Naive B cell (primary cell): Measurements from ENCODE around the gene VRK3. TPM values are rescaled to one million over a fixed set of nuclear protein-coding genes. Genes with fewer than 3 reads are reported as not detected.
A peak's percentile ranks its signal among the peaks of the same experiment; 100 is the strongest.

ENCODE experiments used
- ATAC-seq, 2 donors: fragments of 150-1000 bp; cut with Tn5 transposase; 2 replicates each; pipeline ENCODE4 v1.10.0; 2021; ENCODE audit warnings: low read depth in 2 of 2, mild to moderate bottlenecking in 2 of 2, moderate library complexity in 2 of 2
- DNase-seq: peaks from one replicate; pipeline ENCODE4 v3.0.0; 2022
- H3K27ac Mint-ChIP-seq, 6 donors: one replicate each; pipeline ENCODE4 v1.8.0; 2020 to 2022; ENCODE audit warnings: mild to moderate bottlenecking in 6 of 6, mixed read lengths in 6 of 6, moderate library complexity in 5 of 6, inconsistent platforms in 2 of 6
- H3K27me3 Mint-ChIP-seq, 3 donors: one replicate each; pipeline ENCODE4 v1.8.0; 2021 to 2022; ENCODE audit warnings: mixed read lengths in 3 of 3, mild to moderate bottlenecking in 1 of 3
- H3K36me3 Mint-ChIP-seq, 2 donors: one replicate each; pipeline ENCODE4 v1.8.0; 2020 to 2022; ENCODE audit warnings: mixed read lengths in 2 of 2, inconsistent platforms in 1 of 2, mild to moderate bottlenecking in 1 of 2
- H3K4me1 Mint-ChIP-seq, 3 donors: one replicate each; pipeline ENCODE4 v1.8.0; 2020 to 2022; ENCODE audit warnings: mixed read lengths in 3 of 3, inconsistent platforms in 1 of 3, mild to moderate bottlenecking in 1 of 3, moderate library complexity in 1 of 3
- H3K4me3 Mint-ChIP-seq, 8 donors: one replicate each; pipeline ENCODE4 v1.8.0; 2020 to 2022; ENCODE audit warnings: mild to moderate bottlenecking in 8 of 8, mixed read lengths in 8 of 8, moderate library complexity in 8 of 8, inconsistent platforms in 2 of 8
- H3K9me3 Mint-ChIP-seq, 7 donors: one replicate each; pipeline ENCODE4 v1.8.0; 2020 to 2022; ENCODE audit warnings: mixed read lengths in 7 of 7, mild to moderate bottlenecking in 5 of 7, inconsistent platforms in 2 of 7, moderate library complexity in 1 of 7
- polyA plus RNA-seq, 6 donors: library from polyadenylated mRNA; unstranded; fragments of 300-500 nt; fragmentation: Illumina TruSeq; gene quantifications; one replicate each; pipeline ENCODE4 v1.2.3, GENCODE V29; 2021; ENCODE audit warnings: low read depth in 6 of 6

Gene VRK3
- polyA plus RNA-seq, 6 donors from 2014 or later, result 78.8 to 121 (median 89.0) TPM

DNA sequence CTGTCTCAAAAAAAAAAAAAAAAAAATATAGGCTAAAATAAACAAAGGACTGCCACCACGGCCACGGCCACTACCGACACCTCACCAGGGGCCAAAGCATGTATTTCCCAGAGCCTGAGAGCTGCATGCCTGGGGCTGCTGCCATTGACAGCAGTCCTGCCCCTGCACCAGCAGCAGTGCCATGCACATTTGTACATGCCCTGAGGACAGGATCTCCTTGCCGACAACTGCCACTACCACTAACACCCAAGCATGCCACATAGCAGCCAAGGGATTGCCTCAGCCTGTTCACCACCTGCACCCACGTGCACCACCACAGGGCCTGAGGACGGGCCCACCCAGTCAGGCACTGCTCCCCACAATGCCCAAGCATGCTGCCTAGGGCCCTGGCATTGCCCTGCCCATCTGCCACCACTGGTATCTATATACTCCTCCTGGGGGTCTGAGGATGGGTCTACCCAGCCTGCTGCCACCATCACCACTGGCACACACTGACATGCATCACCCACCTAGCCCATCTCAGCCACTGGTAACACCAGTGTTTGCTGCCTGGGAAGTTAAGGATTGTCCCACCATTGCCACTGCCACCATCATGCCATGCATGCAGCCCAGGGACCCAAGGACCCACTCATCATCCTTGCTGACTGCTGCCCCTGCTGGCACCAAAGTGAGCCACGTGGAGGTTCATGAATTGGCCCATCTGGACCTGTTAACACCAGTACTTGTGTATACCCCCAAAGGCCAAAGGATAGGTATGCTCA is 85.3 kb downstream of the VRK3 start:
- H3K9me3 Mint-ChIP-seq, result no peaks in the 10 kb centered on the region
- no peaks in the 10 kb centered on the region for H3K36me3 Mint-ChIP-seq
- no peak overlapping the region for H3K4me3 Mint-ChIP-seq
- ATAC-seq (no peak), DNase-seq (no peak)
- peaks cover 11 to 31% (median 17%) of the 10 kb centered on the region in 3 donors for H3K27me3 Mint-ChIP-seq
- peak overlapping the region in 1 of 6 donors; percentile 38 for H3K27ac Mint-ChIP-seq
- peaks cover 3 to 7% (median 5%) of the 10 kb centered on the region in 3 donors for H3K4me1 Mint-ChIP-seq

DNA sequence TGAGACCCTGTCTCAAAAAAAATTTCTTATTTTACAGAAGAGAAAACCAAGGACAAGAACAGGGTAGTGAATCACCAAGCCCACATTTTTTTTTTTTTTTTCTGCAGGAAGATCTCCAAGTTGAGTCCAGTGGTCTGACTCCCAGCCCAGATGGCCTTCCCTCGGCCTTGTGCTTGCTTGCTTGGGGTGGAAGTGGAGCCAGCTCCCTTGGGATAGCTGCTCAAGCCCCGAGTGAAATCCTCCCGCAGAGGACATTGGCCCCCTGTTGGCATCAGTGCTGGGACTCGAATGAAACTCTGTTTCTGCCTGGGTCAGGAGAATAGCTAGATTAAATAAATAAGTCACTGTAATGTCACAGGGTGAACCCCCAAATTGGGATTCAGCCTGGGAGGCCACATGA is 86.5 kb downstream of the VRK3 start:
- Mint-ChIP-seq H3K4me1 (peaks cover 0 to 11% (median 0%) of the 10 kb centered on the region in 3 donors), H3K27me3 (peaks cover 9 to 30% (median 14%) of the 10 kb centered on the region in 3 donors), H3K27ac (no peak overlapping the region), H3K36me3 (no peaks in the 10 kb centered on the region), H3K9me3 (no peaks in the 10 kb centered on the region), H3K4me3 (no peak overlapping the region)
- no peak for DNase-seq
- no peak for ATAC-seq

DNA sequence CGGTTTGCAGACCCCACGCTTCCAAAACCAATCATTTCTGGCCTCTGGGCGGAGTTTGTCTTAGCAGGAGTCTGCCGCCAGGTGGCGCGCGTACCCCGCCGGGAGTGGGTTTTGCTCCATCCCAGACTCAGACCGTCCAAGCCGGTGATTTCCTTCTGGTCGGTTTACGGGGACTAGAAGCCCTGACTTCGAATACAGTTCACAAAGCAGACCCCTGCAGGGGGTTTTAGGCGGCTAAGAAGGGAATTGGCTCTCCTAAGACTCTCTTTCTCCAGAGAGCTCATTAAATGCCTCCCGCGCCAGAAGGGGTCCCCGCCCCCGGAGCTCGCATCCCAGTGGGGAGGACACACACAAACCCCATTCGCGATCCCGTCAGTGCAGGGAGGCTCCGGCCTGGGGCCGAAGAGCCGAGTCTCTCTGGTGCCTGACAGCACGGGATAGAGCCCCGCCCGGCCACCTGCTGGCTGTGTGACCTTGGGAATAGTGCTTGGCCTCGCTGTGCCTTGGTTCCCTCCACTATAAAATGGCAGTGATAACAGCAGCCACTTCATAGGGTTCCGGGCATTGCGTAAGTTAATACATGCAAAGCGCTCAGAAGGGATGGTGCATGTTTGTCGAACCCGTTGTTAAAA is 87.3 kb downstream of the VRK3 start:
- Mint-ChIP-seq H3K36me3 (no peaks in the 10 kb centered on the region), H3K27ac (peak overlapping the region in 1 of 6 donors; percentile 62), H3K4me3 (peak overlapping the region in 2 of 8 donors; percentile 41 to 52), H3K4me1 (peaks cover 0 to 18% (median 5%) of the 10 kb centered on the region in 3 donors), H3K9me3 (no peaks in the 10 kb centered on the region), H3K27me3 (peaks cover 6 to 23% (median 10%) of the 10 kb centered on the region in 3 donors)
- DNase-seq, result peak; percentile 74
- peak; percentile 77 to 90 for ATAC-seq

DNA sequence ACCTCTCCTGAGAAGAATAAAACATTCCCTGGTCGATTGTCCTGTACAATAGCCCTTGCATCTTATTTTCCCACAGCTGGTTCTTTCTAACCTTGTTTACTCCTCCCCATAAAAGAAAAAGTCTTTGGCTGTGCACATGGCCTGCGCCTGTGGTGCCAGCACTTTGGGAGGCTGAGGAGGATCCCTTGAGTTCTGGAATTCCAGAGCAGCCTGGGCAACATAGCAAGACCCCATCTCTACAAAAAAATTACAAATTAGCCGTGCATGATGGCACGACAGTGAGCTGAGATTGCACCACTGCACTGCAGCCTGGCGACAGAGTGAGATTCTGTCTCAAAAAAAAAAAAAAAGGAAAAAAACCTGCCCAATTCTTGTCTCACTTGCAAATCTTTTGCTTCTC is 88.6 kb downstream of the VRK3 start:
- no peak for ATAC-seq
- H3K27me3 Mint-ChIP-seq, result peaks cover 6 to 19% (median 10%) of the 10 kb centered on the region in 3 donors
- H3K9me3 Mint-ChIP-seq, result no peaks in the 10 kb centered on the region
- H3K4me3 Mint-ChIP-seq, result no peak overlapping the region
- DNase-seq, result no peak
- peak overlapping the region in 2 of 6 donors; percentile 53 to 66 for H3K27ac Mint-ChIP-seq
- peaks cover 0 to 18% (median 5%) of the 10 kb centered on the region in 3 donors for H3K4me1 Mint-ChIP-seq
- no peaks in the 10 kb centered on the region for H3K36me3 Mint-ChIP-seq

DNA sequence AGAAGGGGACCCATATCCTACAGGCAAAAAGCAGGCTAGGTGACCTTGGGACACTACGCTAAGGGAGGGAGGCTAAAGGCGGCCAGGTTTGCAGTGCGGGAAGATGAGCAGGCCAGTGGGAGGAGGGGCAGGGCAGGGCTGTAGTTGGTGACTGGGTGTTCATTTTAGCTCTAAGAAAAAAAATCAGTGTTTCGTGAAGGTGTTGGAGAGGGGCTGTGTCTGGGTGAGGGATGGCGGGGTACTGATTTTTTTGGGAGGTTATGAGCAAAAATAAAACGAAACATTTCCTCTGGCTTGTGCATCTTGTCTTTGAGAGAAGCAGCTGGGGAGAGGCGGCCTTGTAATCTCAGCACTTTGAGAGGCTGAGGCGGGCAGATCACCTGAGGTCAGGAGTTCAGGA is 91.5 kb downstream of the VRK3 start:
- Mint-ChIP-seq H3K36me3 (no peaks in the 10 kb centered on the region), H3K4me1 (peaks cover 18 to 32% (median 23%) of the 10 kb centered on the region in 3 donors), H3K4me3 (no peak overlapping the region), H3K27ac (peak overlapping the region in 2 of 6 donors; percentile 20 to 84), H3K9me3 (peaks cover 0 to 5% (median 0%) of the 10 kb centered on the region in 7 donors), H3K27me3 (no peaks in the 10 kb centered on the region)
- DNase-seq (no peak), ATAC-seq (no peak)

DNA sequence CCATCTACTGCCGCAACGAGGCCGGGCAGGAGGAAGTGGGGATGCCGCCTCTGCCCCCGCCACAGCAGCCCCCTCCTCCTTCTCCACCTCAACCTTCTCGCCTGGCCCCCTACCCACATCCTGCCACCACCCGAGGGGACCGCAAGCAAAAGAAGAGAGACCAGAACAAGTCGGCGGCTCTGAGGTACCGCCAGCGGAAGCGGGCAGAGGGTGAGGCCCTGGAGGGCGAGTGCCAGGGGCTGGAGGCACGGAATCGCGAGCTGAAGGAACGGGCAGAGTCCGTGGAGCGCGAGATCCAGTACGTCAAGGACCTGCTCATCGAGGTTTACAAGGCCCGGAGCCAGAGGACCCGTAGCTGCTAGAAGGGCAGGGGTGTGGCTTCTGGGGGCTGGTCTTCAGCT is 92.4 kb downstream of the VRK3 start:
- DNase-seq (no peak), ATAC-seq (no peak)
- peaks cover 27 to 39% (median 30%) of the 10 kb centered on the region in 3 donors for H3K4me1 Mint-ChIP-seq
- H3K4me3 Mint-ChIP-seq, result peak overlapping the region in 1 of 8 donors; percentile 40
- peaks cover 0 to 5% (median 0%) of the 10 kb centered on the region in 7 donors for H3K9me3 Mint-ChIP-seq
- H3K27me3 Mint-ChIP-seq, result no peaks in the 10 kb centered on the region
- H3K27ac Mint-ChIP-seq, result no peak overlapping the region
- H3K36me3 Mint-ChIP-seq, result no peaks in the 10 kb centered on the region

DNA sequence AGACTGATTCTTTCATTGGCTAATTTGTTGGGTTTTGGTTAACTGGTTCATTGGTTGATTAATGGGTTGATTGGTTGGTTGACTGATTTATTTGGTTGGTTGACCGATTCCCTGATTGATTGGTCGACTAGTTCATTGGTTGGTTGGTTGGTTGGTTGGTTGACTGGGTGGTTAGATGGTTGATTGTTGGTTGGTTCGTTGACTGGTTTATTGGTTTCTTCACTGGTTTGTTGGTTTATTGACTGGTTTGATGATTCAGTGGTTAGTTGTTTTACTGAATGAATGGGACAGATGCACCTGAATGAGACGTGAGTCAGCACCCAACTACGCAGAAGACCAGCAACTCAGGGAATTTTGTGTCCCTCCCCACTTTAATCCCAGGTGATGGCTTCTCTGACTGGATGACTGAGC is 93.1 kb downstream of the VRK3 start:
- Mint-ChIP-seq H3K27ac (peak overlapping the region in 1 of 6 donors; percentile 12), H3K4me1 (peaks cover 33 to 43% (median 36%) of the 10 kb centered on the region in 3 donors), H3K36me3 (no peaks in the 10 kb centered on the region), H3K27me3 (no peaks in the 10 kb centered on the region), H3K4me3 (no peak overlapping the region), H3K9me3 (peaks cover 0 to 5% (median 0%) of the 10 kb centered on the region in 7 donors)
- ATAC-seq, result no peak
- no peak for DNase-seq

DNA sequence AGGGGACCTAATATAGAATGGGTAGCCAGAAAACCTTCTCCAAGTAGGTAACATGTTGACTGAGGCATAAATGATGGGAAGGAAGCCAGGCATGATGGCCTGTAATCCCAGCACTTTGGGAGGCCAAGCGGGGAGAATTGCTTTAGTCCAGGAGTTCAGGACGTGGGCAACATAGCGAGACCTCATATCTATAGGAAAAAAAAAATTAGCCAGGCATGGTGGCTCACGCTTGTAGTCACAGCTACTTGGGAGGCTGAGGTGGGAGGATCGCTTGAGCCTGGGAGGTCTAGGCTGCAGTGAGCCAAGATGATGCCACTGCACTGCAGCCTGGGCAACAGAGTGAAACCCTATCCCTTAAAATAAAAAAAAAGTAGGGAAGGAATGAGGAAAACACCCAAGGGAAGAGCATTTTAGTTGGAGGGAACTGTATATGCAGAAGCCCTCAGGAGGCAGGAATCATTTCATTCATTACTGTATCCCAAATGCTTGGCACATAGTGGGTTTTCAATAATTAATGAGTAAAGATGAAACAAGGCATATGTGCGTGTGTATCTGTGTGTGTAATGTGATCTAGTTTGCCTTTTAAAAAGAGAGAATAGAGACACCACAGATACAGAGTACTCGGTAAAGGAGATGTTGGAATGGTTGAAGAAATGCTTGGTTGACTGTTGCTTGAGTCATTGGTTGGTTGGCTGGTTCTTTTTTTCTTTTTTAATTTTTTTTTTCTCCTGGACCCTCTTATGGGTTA is 93.7 kb downstream of the VRK3 start:
- Mint-ChIP-seq H3K27me3 (no peaks in the 10 kb centered on the region), H3K4me3 (peak overlapping the region in 4 of 8 donors; percentile 57 to 71 (median 66)), H3K4me1 (peaks cover 33 to 48% (median 38%) of the 10 kb centered on the region in 3 donors), H3K9me3 (peaks cover 0 to 5% (median 0%) of the 10 kb centered on the region in 7 donors), H3K27ac (no peak overlapping the region), H3K36me3 (no peaks in the 10 kb centered on the region)
- ATAC-seq (no peak), DNase-seq (no peak)

DNA sequence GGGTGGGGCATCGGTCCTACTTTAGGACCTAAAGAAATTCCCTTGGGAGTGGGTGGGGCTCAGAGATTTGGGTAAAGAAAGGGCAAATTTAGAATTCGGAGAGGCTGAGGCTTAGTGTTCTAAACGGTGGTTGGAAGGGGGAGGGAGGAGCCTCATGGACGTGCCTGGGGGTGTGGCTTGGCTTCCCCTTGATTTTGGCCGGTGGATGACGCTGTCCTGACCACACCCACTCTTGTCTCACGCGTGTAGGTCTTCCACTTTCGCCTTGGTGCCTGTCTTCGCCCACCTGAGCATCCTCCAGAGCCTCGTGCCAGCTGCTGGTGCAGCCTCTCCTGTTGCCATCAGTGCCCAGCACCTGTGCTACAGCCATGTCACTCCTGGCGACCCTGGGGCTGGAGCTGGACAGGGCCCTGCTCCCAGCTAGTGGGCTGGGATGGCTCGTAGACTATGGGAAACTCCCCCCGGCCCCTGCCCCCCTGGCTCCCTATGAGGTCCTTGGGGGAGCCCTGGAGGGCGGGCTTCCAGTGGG is 94.6 kb downstream of the VRK3 start:
- H3K4me3 Mint-ChIP-seq, result peak overlapping the region in 6 of 8 donors; percentile 71 to 99 (median 98)
- peak overlapping the region in 5 of 6 donors; percentile 97 to 99 (median 98) for H3K27ac Mint-ChIP-seq
- no peak for DNase-seq
- H3K9me3 Mint-ChIP-seq, result peaks cover 0 to 5% (median 0%) of the 10 kb centered on the region in 7 donors
- ATAC-seq, result no peak
- H3K27me3 Mint-ChIP-seq, result no peaks in the 10 kb centered on the region
- H3K4me1 Mint-ChIP-seq, result peaks cover 34 to 52% (median 39%) of the 10 kb centered on the region in 3 donors
- H3K36me3 Mint-ChIP-seq, result no peaks in the 10 kb centered on the region

DNA sequence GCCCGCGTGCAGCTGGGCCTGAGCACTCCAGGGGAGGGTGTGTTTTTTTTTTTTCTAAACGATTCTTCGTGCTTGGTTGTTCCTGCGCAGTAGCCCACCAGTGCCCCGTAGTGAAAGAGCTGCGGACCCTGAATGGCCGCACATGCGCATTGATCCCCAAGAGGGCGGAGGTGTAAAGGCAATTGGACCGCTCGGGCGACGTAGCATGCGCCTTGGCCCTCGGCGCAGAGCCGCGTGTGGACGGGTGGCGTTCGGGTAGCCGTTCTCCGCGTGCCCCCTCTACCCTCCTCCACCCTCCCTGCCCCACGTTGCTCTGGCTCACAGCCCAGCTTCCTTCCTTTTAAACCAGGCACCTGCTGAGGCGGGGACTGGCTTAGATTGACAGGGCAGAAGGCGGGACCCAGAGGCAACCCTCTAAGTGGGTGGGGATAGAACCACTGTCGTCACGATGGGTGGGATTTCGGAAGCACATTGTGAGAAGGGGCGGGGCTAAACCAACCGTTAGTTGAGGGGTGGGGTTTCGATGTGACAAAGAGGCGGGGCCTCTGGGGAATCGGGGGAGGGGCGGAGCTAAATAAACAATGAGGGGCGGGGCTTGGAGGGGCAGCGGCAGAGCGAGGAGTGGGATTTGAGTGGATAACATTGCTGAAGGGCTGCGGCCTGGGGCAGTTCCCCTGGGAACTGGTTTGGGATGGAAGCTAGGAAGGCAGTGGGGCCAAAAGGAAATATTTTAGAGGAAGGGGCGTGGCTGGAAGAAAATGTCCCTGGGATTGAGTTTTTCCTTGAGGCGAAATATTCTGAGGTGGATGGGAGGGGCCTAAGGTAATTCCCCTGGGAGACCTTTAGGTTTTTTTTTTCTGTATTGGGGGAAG is 95.3 kb downstream of the VRK3 start:
- Mint-ChIP-seq H3K27me3 (no peaks in the 10 kb centered on the region), H3K9me3 (peaks cover 0 to 5% (median 0%) of the 10 kb centered on the region in 7 donors), H3K4me1 (peaks cover 39 to 59% (median 39%) of the 10 kb centered on the region in 3 donors), H3K27ac (peak overlapping the region; percentile 96 to 99 (median 98)), H3K36me3 (no peaks in the 10 kb centered on the region), H3K4me3 (peak overlapping the region; percentile 94 to 99 (median 98))
- DNase-seq, result peak; percentile 96
- ATAC-seq, result peak; percentile 91 to 92

DNA sequence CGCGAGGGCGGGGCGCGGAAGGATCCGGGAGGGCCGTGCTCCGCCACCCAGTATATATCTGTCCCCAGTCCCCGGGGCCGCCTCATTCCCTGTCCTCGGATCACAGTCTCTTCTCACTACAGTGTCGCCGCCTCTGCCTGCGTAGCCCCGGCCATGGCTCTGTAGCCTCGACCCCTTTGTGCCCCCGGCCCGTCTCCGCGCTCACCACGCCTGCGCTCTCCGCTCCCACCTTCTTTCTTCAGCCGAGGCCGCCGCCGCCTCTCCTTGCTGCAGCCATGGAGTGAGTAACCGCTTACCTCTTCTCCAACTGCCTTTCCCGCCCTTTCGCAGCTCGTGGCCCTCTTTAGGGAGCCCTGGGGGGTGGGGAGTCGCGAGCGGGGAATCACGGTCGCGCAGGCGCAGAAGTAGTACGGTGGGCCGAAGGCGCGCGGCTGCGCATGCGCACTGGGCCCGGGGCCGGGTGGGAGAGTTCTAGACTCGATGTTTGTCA is 96.0 kb downstream of the VRK3 start, which contains the start of the genes ATF5 and NUP62:
ATF5 (plus strand) TSS at position 85 of the 490 bp plus-strand sequence. CDS start 1,646 bp downstream, outside the sequence.
NUP62 (minus strand) TSS at position 384 of the 490 bp plus-strand sequence. CDS start 19,697 bp downstream, outside the sequence.
- peak within 1 kb of the TSS; percentile 96 to 99 (median 98) for H3K27ac Mint-ChIP-seq
- ATAC-seq (peak; percentile 60 to 62), DNase-seq (peak; percentile 90)
- no peaks in the 10 kb centered on the region for H3K36me3 Mint-ChIP-seq
- peaks cover 42 to 59% (median 44%) of the 10 kb centered on the region in 3 donors for H3K4me1 Mint-ChIP-seq
- H3K9me3 Mint-ChIP-seq, result peaks cover 0 to 5% (median 0%) of the 10 kb centered on the region in 7 donors
- peak within 1 kb of the TSS; percentile 94 to 99 (median 98) for H3K4me3 Mint-ChIP-seq
- H3K27me3 Mint-ChIP-seq, result no peaks in the 10 kb centered on the region
